Natural killer cell (primary cell): ENCODE data around the gene SLC39A7. TPM values are rescaled to one million over a fixed set of nuclear protein-coding genes. Genes with fewer than 3 reads are reported as not detected.

Experiments used
- ATAC-seq, 3 donors: fragments of 150-1000 bp in 2 of 3; fragments of 200-7000 bp in 1 of 3; cut with Tn5 transposase; 1 replicate in 1 of 3; 2 replicates in 2 of 3; pipeline ENCODE4 v1.10.0; 2021; ENCODE audit warnings: mild to moderate bottlenecking in 2 of 3, moderate library complexity in 2 of 3
- DNase-seq, 2 donors: peaks; one replicate each; pipeline versions ENCODE4 v3.0.0 to v3.0.0-alpha.2; 2013 to 2021; ENCODE audit warnings: mixed read lengths in 1 of 2
- H3K27ac ChIP-seq: one replicate; pipeline ENCODE4 v1.5.1; 2013; ENCODE audit warnings: mild to moderate bottlenecking, low read length
- H3K27me3 ChIP-seq: one replicate; pipeline ENCODE4 v1.6.1; 2013; ENCODE audit warnings: low read length; ENCODE audit not compliant: control insufficient read depth, insufficient read depth
- H3K36me3 ChIP-seq: one replicate; pipeline ENCODE4 v1.6.1; 2013; ENCODE audit warnings: low read length; ENCODE audit not compliant: control insufficient read depth, insufficient read depth
- H3K4me1 ChIP-seq: one replicate; pipeline ENCODE4 v1.6.1; 2013; ENCODE audit warnings: low read length; ENCODE audit not compliant: control insufficient read depth, insufficient read depth
- H3K4me3 ChIP-seq: one replicate; pipeline ENCODE4 v1.5.1; 2013; ENCODE audit warnings: low read length
- H3K9me3 ChIP-seq: one replicate; pipeline ENCODE4 v1.6.1; 2013; ENCODE audit warnings: low read length; ENCODE audit not compliant: control insufficient read depth, insufficient read depth
- H3K27ac Mint-ChIP-seq, 2 donors: one replicate each; pipeline ENCODE4 v1.8.0; 2022; ENCODE audit warnings: mild to moderate bottlenecking in 2 of 2, mixed read lengths in 2 of 2, moderate library complexity in 1 of 2
- H3K27me3 Mint-ChIP-seq, 2 donors: one replicate each; pipeline ENCODE4 v1.8.0; 2022; ENCODE audit warnings: low read depth in 2 of 2, mixed read lengths in 2 of 2
- H3K36me3 Mint-ChIP-seq: one replicate; pipeline ENCODE4 v1.8.0; 2022; ENCODE audit warnings: mixed read lengths
- H3K4me1 Mint-ChIP-seq, 2 donors: one replicate each; pipeline ENCODE4 v1.8.0; 2022; ENCODE audit warnings: mixed read lengths in 2 of 2
- H3K4me3 Mint-ChIP-seq: one replicate; pipeline ENCODE4 v1.8.0; 2022; ENCODE audit warnings: mild to moderate bottlenecking, moderate library complexity, mixed read lengths
- H3K9me3 Mint-ChIP-seq, 2 donors: one replicate each; pipeline ENCODE4 v1.8.0; 2022; ENCODE audit warnings: mixed read lengths in 2 of 2
- CTCF ChIP-seq: fragments of 200-600 bp; IDR thresholded peaks from one replicate; pipeline ENCODE4 v1.8.0; 2022; ENCODE audit warnings: antibody characterized with exemption
- WGBS: methylation state at CpG from one replicate; pipeline ENCODE4 v1.1.7; 2013; ENCODE audit warnings: missing lambda C conversion rate; ENCODE audit not compliant: insufficient coverage; 5-methylcytosine and 5-hydroxymethylcytosine counted together
- intact Hi-C: fragments of 100-400 bp; cut with micrococcal nuclease; formaldehyde crosslinking; loops from one replicate; pipeline ENCODE4 v1.14.2; 2022
- total RNA-seq, 4 donors: library from RNA; stranded (reverse); fragments of 120-200 nt in 1 of 4; gene quantifications; one replicate each; pipeline versions ENCODE4 v1.2.3 to v1.2.4, GENCODE V29; 2013 to 2022

The SLC39A7 gene
- total RNA-seq, 3 donors from 2014 or later (not counting 1 experiment from before 2014, with no cell fraction given): 38.9 to 45.7 (median 45.6) TPM

- TF ChIP-seq CTCF: no peak
- Histone ChIP-seq H3K36me3 (no peaks in the 10 kb centered on the region), H3K27me3 (no peaks in the 10 kb centered on the region), H3K4me1 (peaks cover 12% of the 10 kb centered on the region), H3K9me3 (no peaks in the 10 kb centered on the region), H3K27ac (no peak overlapping the region), H3K4me3 (no peak overlapping the region)
- intact Hi-C loops: loop anchor here (1.0 kb wide), 2 partner anchors 36 to 87 kb away; no protein-coding TSS in a partner anchor
- Mint-ChIP-seq H3K4me3 (peak overlapping the region; percentile 94), H3K27me3 (peaks cover 0 to 9% of the 10 kb centered on the region in 2 donors), H3K36me3 (no peaks in the 10 kb centered on the region), H3K9me3 (no peaks in the 10 kb centered on the region), H3K4me1 (peaks cover 10 to 12% of the 10 kb centered on the region in 2 donors), H3K27ac (peak overlapping the region in 1 of 2 donors; percentile 90)
- ATAC-seq (no peak), DNase-seq (no peak)
- 69% methylated on average over 13 of the region's 13 CpGs for WGBS
Measured at GRCh38 chr6:33160728-33161344, 39.8 kb upstream of the SLC39A7 start.

- peak; percentile 89 for TF ChIP-seq CTCF
- Histone ChIP-seq H3K4me1 (peaks cover 12% of the 10 kb centered on the region), H3K9me3 (no peaks in the 10 kb centered on the region), H3K4me3 (peak overlapping the region; percentile 44), H3K27ac (no peak overlapping the region), H3K27me3 (no peaks in the 10 kb centered on the region), H3K36me3 (no peaks in the 10 kb centered on the region)
- intact Hi-C loops: loop anchor here (1.0 kb wide), 2 partner anchors 36 to 87 kb away; no protein-coding TSS in a partner anchor
- ATAC-seq: peak; percentile 93 to 99 (median 99)
- DNase-seq: peak; percentile 84 to 87
- H3K27me3 Mint-ChIP-seq: peaks cover 0 to 9% of the 10 kb centered on the region in 2 donors
- H3K4me3 Mint-ChIP-seq: peak overlapping the region; percentile 94
- WGBS: 9% methylated on average over 56 of the region's 58 CpGs
- no peaks in the 10 kb centered on the region for H3K36me3 Mint-ChIP-seq
- H3K27ac Mint-ChIP-seq: peak overlapping the region in 1 of 2 donors; percentile 90
- peaks cover 10 to 12% of the 10 kb centered on the region in 2 donors for H3K4me1 Mint-ChIP-seq
- no peaks in the 10 kb centered on the region for H3K9me3 Mint-ChIP-seq
Measured at GRCh38 chr6:33161354-33162331, 39.0 kb upstream of the SLC39A7 start.

- WGBS: 91% methylated on average over 10 of the region's 10 CpGs
- H3K27ac ChIP-seq: no peak overlapping the region
- no peak overlapping the region for H3K4me3 Mint-ChIP-seq
- intact Hi-C loops: no loop called here
- peaks cover 10 to 12% of the 10 kb centered on the region in 2 donors for H3K4me1 Mint-ChIP-seq
- no peaks in the 10 kb centered on the region for H3K36me3 ChIP-seq
- no peaks in the 10 kb centered on the region for H3K36me3 Mint-ChIP-seq
- no peaks in the 10 kb centered on the region for H3K9me3 ChIP-seq
- no peak for TF ChIP-seq CTCF
- peaks cover 12% of the 10 kb centered on the region for H3K4me1 ChIP-seq
- no peak overlapping the region for H3K27ac Mint-ChIP-seq
- no peak for DNase-seq
- H3K9me3 Mint-ChIP-seq: no peaks in the 10 kb centered on the region
- H3K4me3 ChIP-seq: no peak overlapping the region
- ATAC-seq: no peak
- H3K27me3 Mint-ChIP-seq: peaks cover 0 to 9% of the 10 kb centered on the region in 2 donors
- H3K27me3 ChIP-seq: no peaks in the 10 kb centered on the region
Measured at GRCh38 chr6:33163540-33163939, 37.1 kb upstream of the SLC39A7 start.
